ENCODE data around the gene KRTAP19-1. TPM values are rescaled to one million over a fixed set of nuclear protein-coding genes. Genes with fewer than 3 reads are reported as not detected.

KRTAP19-1 gene
- not detected in 5 replicates for total RNA-seq (2022; extraction: Qiagen RNA extraction; ENCODE audit: low read depth)

GRCh38 chr21:30480145-30480544 lies at the start of gene KRTAP19-1:
Gene KRTAP19-1, minus strand, starts transcription at chr21:30480367. Its CDS starts 50 bp downstream, at chr21:30480317.

GRCh38 chr21:30502041-30502440 lies 21.9 kb upstream of the KRTAP19-1 start, which contains the start of gene KRTAP19-5:
Gene KRTAP19-5, minus strand, starts transcription at chr21:30502141. Its CDS starts 51 bp downstream, at chr21:30502090.

GRCh38 chr21:30497065-30497464 lies 16.9 kb upstream of the KRTAP19-1 start, which contains the start of gene KRTAP19-4:
Gene KRTAP19-4, minus strand, starts transcription at chr21:30497165. Its CDS starts 55 bp downstream, at chr21:30497110.

GRCh38 chr21:30491963-30492428 lies 11.8 kb upstream of the KRTAP19-1 start, which contains the start of gene KRTAP19-3:
Gene KRTAP19-3, minus strand, starts transcription at chr21:30492013. Its CDS starts 56 bp downstream, at chr21:30491957.

GRCh38 chr21:30487336-30487735 lies 7.2 kb upstream of the KRTAP19-1 start, which contains the start of gene KRTAP19-2:
Gene KRTAP19-2, minus strand, starts transcription at chr21:30487436. Its CDS starts 88 bp downstream, at chr21:30487348.

GRCh38 chr21:30439975-30440374 lies 40.2 kb downstream of the KRTAP19-1 start, which contains the start of gene KRTAP15-1:
Gene KRTAP15-1, plus strand, starts transcription at chr21:30440275. Its CDS starts 53 bp downstream, at chr21:30440328.

GRCh38 chr21:30430170-30430655 lies 50.0 kb downstream of the KRTAP19-1 start, which contains the start of gene KRTAP13-4:
Gene KRTAP13-4, plus strand, starts transcription at chr21:30430220. Its CDS starts 56 bp downstream, at chr21:30430276.

Other genes starting within 250 kb of the KRTAP19-1 start
- not detected in 5 replicates for gene KRTAP24-1, start 197.4 kb downstream of the KRTAP19-1 start, total RNA-seq (2022; extraction: Qiagen RNA extraction; ENCODE audit: low read depth)
- not detected in 5 replicates for gene KRTAP25-1, start 190.9 kb downstream of the KRTAP19-1 start, total RNA-seq (2022; extraction: Qiagen RNA extraction; ENCODE audit: low read depth)
- gene KRTAP26-1, start 160.1 kb downstream of the KRTAP19-1 start, total RNA-seq (2022; extraction: Qiagen RNA extraction; ENCODE audit: low read depth) = not detected in 5 replicates
- not detected in 5 replicates for gene KRTAP27-1, start 142.7 kb downstream of the KRTAP19-1 start, total RNA-seq (2022; extraction: Qiagen RNA extraction; ENCODE audit: low read depth)
- gene KRTAP23-1, start 131.8 kb downstream of the KRTAP19-1 start, total RNA-seq (2022; extraction: Qiagen RNA extraction; ENCODE audit: low read depth) = not detected in 5 replicates
- gene KRTAP13-2, start 108.1 kb downstream of the KRTAP19-1 start, total RNA-seq (2022; extraction: Qiagen RNA extraction; ENCODE audit: low read depth) = not detected in 5 replicates
- gene KRTAP13-1, start 84.3 kb downstream of the KRTAP19-1 start, total RNA-seq (2022; extraction: Qiagen RNA extraction; ENCODE audit: low read depth) = not detected in 5 replicates
- not detected in 5 replicates for gene KRTAP13-3, start 54.4 kb downstream of the KRTAP19-1 start, total RNA-seq (2022; extraction: Qiagen RNA extraction; ENCODE audit: low read depth)
- gene KRTAP13-4, start 50.1 kb downstream of the KRTAP19-1 start, total RNA-seq (2022; extraction: Qiagen RNA extraction; ENCODE audit: low read depth) = not detected in 5 replicates
- gene KRTAP15-1, start 40.1 kb downstream of the KRTAP19-1 start, total RNA-seq (2022; extraction: Qiagen RNA extraction; ENCODE audit: low read depth) = not detected in 5 replicates
- gene KRTAP19-2, start 7.1 kb upstream of the KRTAP19-1 start, total RNA-seq (2022; extraction: Qiagen RNA extraction; ENCODE audit: low read depth) = not detected in 5 replicates
- gene KRTAP19-3, start 11.6 kb upstream of the KRTAP19-1 start, total RNA-seq (2022; extraction: Qiagen RNA extraction; ENCODE audit: low read depth) = not detected in 5 replicates
- gene KRTAP19-4, start 16.8 kb upstream of the KRTAP19-1 start, total RNA-seq (2022; extraction: Qiagen RNA extraction; ENCODE audit: low read depth) = not detected in 5 replicates
- not detected in 5 replicates for gene KRTAP19-5, start 21.8 kb upstream of the KRTAP19-1 start, total RNA-seq (2022; extraction: Qiagen RNA extraction; ENCODE audit: low read depth)
- not detected in 5 replicates for gene KRTAP19-6, start 61.5 kb upstream of the KRTAP19-1 start, total RNA-seq (2022; extraction: Qiagen RNA extraction; ENCODE audit: low read depth)
- not detected in 5 replicates for gene KRTAP19-7, start 80.9 kb upstream of the KRTAP19-1 start, total RNA-seq (2022; extraction: Qiagen RNA extraction; ENCODE audit: low read depth)
- gene KRTAP22-2, start 110.0 kb upstream of the KRTAP19-1 start, total RNA-seq (2022; extraction: Qiagen RNA extraction; ENCODE audit: low read depth) = not detected in 5 replicates
- gene KRTAP6-3, start 112.1 kb upstream of the KRTAP19-1 start, total RNA-seq (2022; extraction: Qiagen RNA extraction; ENCODE audit: low read depth) = not detected in 5 replicates
- not detected in 5 replicates for gene KRTAP6-2, start 118.5 kb upstream of the KRTAP19-1 start, total RNA-seq (2022; extraction: Qiagen RNA extraction; ENCODE audit: low read depth)
- not detected in 5 replicates for gene KRTAP22-1, start 120.7 kb upstream of the KRTAP19-1 start, total RNA-seq (2022; extraction: Qiagen RNA extraction; ENCODE audit: low read depth)
- gene KRTAP6-1, start 133.6 kb upstream of the KRTAP19-1 start, total RNA-seq (2022; extraction: Qiagen RNA extraction; ENCODE audit: low read depth) = not detected in 5 replicates
- gene KRTAP20-1, start 136.1 kb upstream of the KRTAP19-1 start, total RNA-seq (2022; extraction: Qiagen RNA extraction; ENCODE audit: low read depth) = not detected in 5 replicates
- gene KRTAP20-4, start 140.3 kb upstream of the KRTAP19-1 start, total RNA-seq (2022; extraction: Qiagen RNA extraction; ENCODE audit: low read depth) = not detected in 5 replicates
- gene KRTAP20-2, start 154.8 kb upstream of the KRTAP19-1 start, total RNA-seq (2022; extraction: Qiagen RNA extraction; ENCODE audit: low read depth) = not detected in 5 replicates
- not detected in 5 replicates for gene KRTAP20-3, start 162.5 kb upstream of the KRTAP19-1 start, total RNA-seq (2022; extraction: Qiagen RNA extraction; ENCODE audit: low read depth)
- not detected in 5 replicates for gene KRTAP21-3, start 238.4 kb upstream of the KRTAP19-1 start, total RNA-seq (2022; extraction: Qiagen RNA extraction; ENCODE audit: low read depth)